Mucosa of gallbladder (tissue), 1 donor: ENCODE data around the gene DCDC1. TPM values are rescaled to one million over a fixed set of nuclear protein-coding genes. Genes with fewer than 3 reads are reported as not detected.
"Not testable (repeated sequence)": the region's sequence is repeated elsewhere in the genome, so short reads cannot be mapped to it uniquely, and the experiment has no call there.

Experiments
- DNase-seq: peaks from one replicate; pipeline ENCODE4 v3.0.0-alpha.2; 2020; ENCODE audit warnings: low spot score
- total RNA-seq: library from RNA; stranded (reverse); gene quantifications from one replicate; pipeline ENCODE4 v1.2.1, GENCODE V29; 2021
- donor health status: DM: no; HTN: no; CAD: no.

Gene DCDC1
- total RNA-seq, 1 donor from 2014 or later, result 8.1 TPM

- no peak for DNase-seq
These were observed 378.8 kb downstream of the DCDC1 start for GRCh38 chr11:30990625-30991296.

- no peak for DNase-seq
These were observed 381.7 kb downstream of the DCDC1 start for GRCh38 chr11:30987819-30988218.

- peak; percentile 42 for DNase-seq
These were observed 384.0 kb downstream of the DCDC1 start for GRCh38 chr11:30985536-30985935.

- DNase-seq, result no peak
These were observed 384.7 kb downstream of the DCDC1 start for GRCh38 chr11:30984827-30985226.

- no peak for DNase-seq
These were observed 385.1 kb downstream of the DCDC1 start for GRCh38 chr11:30984442-30984816.

GRCh38 chr11:30983776-30984441, 385.6 kb downstream of the DCDC1 start:
- no peak for DNase-seq

- no peak for DNase-seq
These were observed 386.4 kb downstream of the DCDC1 start for GRCh38 chr11:30983143-30983542.

GRCh38 chr11:30967579-30967978, 402.0 kb downstream of the DCDC1 start:
- no peak for DNase-seq

GRCh38 chr11:30960387-30960992, 409.0 kb downstream of the DCDC1 start:
- DNase-seq, result no peak

- no peak for DNase-seq
These were observed 412.8 kb downstream of the DCDC1 start for GRCh38 chr11:30956751-30957150.

- no peak for DNase-seq
These were observed 419.7 kb downstream of the DCDC1 start for GRCh38 chr11:30949838-30950237.

GRCh38 chr11:30947715-30948114, 421.8 kb downstream of the DCDC1 start:
- DNase-seq, result not testable (repeated sequence)

GRCh38 chr11:30938810-30939209, 430.7 kb downstream of the DCDC1 start:
- DNase-seq, result no peak

- no peak for DNase-seq
These were observed 431.4 kb downstream of the DCDC1 start for GRCh38 chr11:30938171-30938570.

GRCh38 chr11:30936491-30936890, 433.0 kb downstream of the DCDC1 start:
- no peak for DNase-seq

- no peak for DNase-seq
These were observed 433.7 kb downstream of the DCDC1 start for GRCh38 chr11:30935861-30936260.

- DNase-seq, result no peak
These were observed 443.4 kb downstream of the DCDC1 start for GRCh38 chr11:30926130-30926529.

- no peak for DNase-seq
These were observed 447.7 kb downstream of the DCDC1 start for GRCh38 chr11:30921811-30922210.

GRCh38 chr11:30919389-30920152, 450.0 kb downstream of the DCDC1 start:
- DNase-seq, result no peak

- DNase-seq, result peak; percentile 18
These were observed 451.6 kb downstream of the DCDC1 start for GRCh38 chr11:30917859-30918478.

- DNase-seq, result no peak
These were observed 452.3 kb downstream of the DCDC1 start for GRCh38 chr11:30917266-30917665.

GRCh38 chr11:30916764-30917163, 452.8 kb downstream of the DCDC1 start:
- no peak for DNase-seq
